ENCODE data around the gene ENHO.

GRCh38 chr9:34572092-34572491 lies 49.3 kb upstream of the ENHO start:
- TF ChIP-seq CTCF (IDR thresholded peaks at IDR 0.05) = no peak
- no peak for TF ChIP-seq POLR2AphosphoS5 (IDR thresholded peaks at IDR 0.05; ENCODE audit: insufficient read depth in 1 of 2, low read depth in 1 of 2)

All from vagina (tissue), 2 donors.